Ascending aorta (tissue), 2 donors: Measurements from ENCODE around the gene BMX. TPM values are rescaled to one million over a fixed set of nuclear protein-coding genes. Genes with fewer than 3 reads are reported as not detected.

Experiments
- DNase-seq, 2 donors: peaks; one replicate each; pipeline ENCODE4 v3.0.0-alpha.2; 2019; ENCODE audit warnings: low spot score in 2 of 2
- H3K27ac ChIP-seq, 2 donors: fragments of 200-600 bp; sonication (generic); one replicate each; pipeline ENCODE4 v1.5.1; 2016 to 2017; ENCODE audit warnings: mild to moderate bottlenecking in 1 of 2
- H3K27me3 ChIP-seq: fragments of 200-600 bp; sonication (generic); one replicate; pipeline ENCODE4 v1.5.1; 2017
- H3K36me3 ChIP-seq, 2 donors: fragments of 200-600 bp; sonication (generic); one replicate each; pipeline ENCODE4 v1.5.1; 2016
- H3K4me1 ChIP-seq, 2 donors: fragments of 200-600 bp; sonication (generic); one replicate each; pipeline ENCODE4 v1.5.1; 2016 to 2017; ENCODE audit warnings: mild to moderate bottlenecking in 1 of 2
- H3K4me3 ChIP-seq, 2 donors: fragments of 200-600 bp; sonication (generic); one replicate each; pipeline ENCODE4 v1.5.1; 2016 to 2017; ENCODE audit warnings: mild to moderate bottlenecking in 1 of 2
- H3K9me3 ChIP-seq, 2 donors: fragments of 200-600 bp; sonication (generic); one replicate each; pipeline ENCODE4 v1.5.1; 2016
- intact Hi-C: fragments of 100-400 bp; cut with DNase I; formaldehyde crosslinking; loops from one replicate; pipeline ENCODE4 v1.15.1; 2023
- total RNA-seq: library from RNA; depleted of rRNA; stranded (reverse); fragments of >200 nt; gene quantifications from one replicate; pipeline ENCODE4 v1.1.0, GENCODE V29; 2016
- TF ChIP-seq, protein P1 (sequence below), 3 experiments: fragments of 200-600 bp in 2 of 3; fragments of 450-650 bp in 1 of 3; sonication (generic) in 2 of 3; IDR thresholded peaks; one replicate each; pipeline ENCODE4 v1.5.1; 2016 to 2019; ENCODE audit warnings: antibody characterized with exemption in 3 of 3, mild to moderate bottlenecking in 1 of 3, moderate library complexity in 1 of 3

The BMX gene
- total RNA-seq, 1 donor from 2014 or later = 1.3 TPM

DNA sequence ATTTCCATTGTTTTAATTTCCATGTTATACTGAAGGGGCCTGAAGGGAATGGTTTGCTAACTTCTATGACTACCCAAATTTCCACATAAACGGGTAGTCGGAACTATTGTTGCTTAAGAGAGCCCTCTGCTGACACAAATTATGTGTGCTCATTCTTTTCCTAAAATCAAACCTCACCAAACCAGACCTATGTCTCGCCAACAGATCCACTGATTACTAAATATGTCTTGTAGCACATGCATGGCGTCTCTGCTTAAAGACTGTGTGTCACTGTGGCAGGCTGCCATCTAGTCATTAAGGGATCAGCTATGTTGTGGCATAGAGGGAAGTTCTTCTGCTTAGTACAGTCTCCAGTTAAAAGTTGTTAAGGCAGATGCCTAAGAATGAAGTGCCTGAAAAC lies 32.6 kb upstream of the BMX start:
- no peak for DNase-seq
- Histone ChIP-seq H3K27ac (peak overlapping the region in 1 of 2 donors; percentile 29), H3K4me3 (no peak overlapping the region), H3K36me3 (no peaks in the 10 kb centered on the region), H3K4me1 (no peaks in the 10 kb centered on the region), H3K9me3 (no peaks in the 10 kb centered on the region), H3K27me3 (no peaks in the 10 kb centered on the region)
- intact Hi-C loops = loop anchor here (2.0 to 5.0 kb wide), 2 partner anchors 119 to 166 kb away; no protein-coding TSS in a partner anchor
- TF ChIP-seq, protein P1, sequence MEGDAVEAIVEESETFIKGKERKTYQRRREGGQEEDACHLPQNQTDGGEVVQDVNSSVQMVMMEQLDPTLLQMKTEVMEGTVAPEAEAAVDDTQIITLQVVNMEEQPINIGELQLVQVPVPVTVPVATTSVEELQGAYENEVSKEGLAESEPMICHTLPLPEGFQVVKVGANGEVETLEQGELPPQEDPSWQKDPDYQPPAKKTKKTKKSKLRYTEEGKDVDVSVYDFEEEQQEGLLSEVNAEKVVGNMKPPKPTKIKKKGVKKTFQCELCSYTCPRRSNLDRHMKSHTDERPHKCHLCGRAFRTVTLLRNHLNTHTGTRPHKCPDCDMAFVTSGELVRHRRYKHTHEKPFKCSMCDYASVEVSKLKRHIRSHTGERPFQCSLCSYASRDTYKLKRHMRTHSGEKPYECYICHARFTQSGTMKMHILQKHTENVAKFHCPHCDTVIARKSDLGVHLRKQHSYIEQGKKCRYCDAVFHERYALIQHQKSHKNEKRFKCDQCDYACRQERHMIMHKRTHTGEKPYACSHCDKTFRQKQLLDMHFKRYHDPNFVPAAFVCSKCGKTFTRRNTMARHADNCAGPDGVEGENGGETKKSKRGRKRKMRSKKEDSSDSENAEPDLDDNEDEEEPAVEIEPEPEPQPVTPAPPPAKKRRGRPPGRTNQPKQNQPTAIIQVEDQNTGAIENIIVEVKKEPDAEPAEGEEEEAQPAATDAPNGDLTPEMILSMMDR (IDR thresholded peaks at IDR 0.05) = peak in 2 of 3 experiments; percentile 50 to 52

DNA sequence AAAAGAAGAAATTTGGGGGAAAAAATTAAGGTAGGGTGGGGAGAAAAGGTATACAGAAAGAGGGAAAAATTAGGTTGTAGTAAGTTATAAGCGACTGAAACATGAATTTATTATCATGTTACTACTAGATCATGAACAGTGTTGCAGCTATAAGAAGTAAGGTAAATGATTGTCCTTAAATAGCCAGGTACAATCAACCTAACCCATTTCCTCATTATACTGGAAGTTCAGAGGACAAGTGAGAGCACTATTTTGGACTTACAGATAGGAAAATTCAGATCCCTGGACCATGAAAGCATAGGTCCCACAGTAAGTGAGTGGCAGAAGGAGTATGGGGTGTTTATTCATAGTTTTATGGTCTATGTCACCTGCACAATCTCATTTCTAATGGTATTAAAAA lies 31.0 kb upstream of the BMX start:
- H3K4me3 ChIP-seq = no peak overlapping the region
- H3K27ac ChIP-seq = no peak overlapping the region
- no peaks in the 10 kb centered on the region for H3K9me3 ChIP-seq
- no peaks in the 10 kb centered on the region for H3K27me3 ChIP-seq
- no peaks in the 10 kb centered on the region for H3K36me3 ChIP-seq
- DNase-seq = no peak
- TF ChIP-seq, protein P1 (IDR thresholded peaks at IDR 0.05) = no peak
- intact Hi-C loops = loop anchor here (2.0 to 5.0 kb wide), 3 partner anchors 23 to 167 kb away; partner anchors contain the start of gene PIR
- no peaks in the 10 kb centered on the region for H3K4me1 ChIP-seq

DNA sequence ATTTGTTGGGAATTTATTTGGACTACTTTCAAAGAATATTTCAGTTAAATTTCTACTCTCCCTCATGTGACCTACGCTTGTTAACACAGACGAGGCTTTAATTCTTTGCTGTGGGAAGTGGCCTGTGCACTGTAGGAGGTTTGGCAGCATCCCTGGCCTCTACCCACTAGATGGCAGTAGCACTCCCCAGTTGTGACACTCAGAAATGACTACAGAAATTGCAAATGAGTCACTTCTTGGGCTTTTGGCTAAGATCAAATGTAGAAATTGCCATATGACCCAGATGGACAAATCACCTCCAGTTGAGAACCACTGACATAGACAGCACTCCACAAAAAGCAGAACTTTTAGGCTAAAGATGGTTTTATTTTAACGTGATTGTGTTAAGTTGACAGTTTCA lies 29.6 kb upstream of the BMX start:
- Histone ChIP-seq H3K4me1 (no peaks in the 10 kb centered on the region), H3K36me3 (no peaks in the 10 kb centered on the region), H3K27ac (no peak overlapping the region), H3K9me3 (no peaks in the 10 kb centered on the region), H3K27me3 (no peaks in the 10 kb centered on the region), H3K4me3 (no peak overlapping the region)
- DNase-seq = peak in 1 of 2 donors; percentile 82
- intact Hi-C loops = loop anchor here (1.0 to 2.0 kb wide), 2 partner anchors 22 to 94 kb away; partner anchors contain the start of gene PIR
- TF ChIP-seq, protein P1 (IDR thresholded peaks at IDR 0.05) = peak; percentile 44 to 72 (median 64)

DNA sequence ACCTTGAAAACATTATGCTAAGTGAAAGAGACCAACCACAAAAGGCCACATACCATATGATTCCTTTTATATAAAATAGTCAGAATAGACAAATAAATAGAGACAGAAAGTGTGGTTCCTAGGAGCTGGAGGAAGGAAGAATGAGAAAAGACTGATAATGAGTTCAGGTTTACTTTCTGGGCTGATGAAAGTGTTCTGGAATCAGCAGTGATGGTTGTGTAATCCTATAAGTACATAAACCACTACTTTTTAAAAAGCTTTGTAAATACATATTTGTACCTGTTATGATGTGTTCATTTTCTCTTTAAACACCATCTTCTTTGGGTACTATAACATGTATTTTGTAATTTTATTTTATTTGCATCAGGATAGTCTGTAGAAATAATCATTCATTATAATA lies 28.1 kb upstream of the BMX start:
- TF ChIP-seq, protein P1 (IDR thresholded peaks at IDR 0.05) = no peak
- H3K27ac ChIP-seq = no peak overlapping the region
- no peak for DNase-seq
- no peak overlapping the region for H3K4me3 ChIP-seq
- H3K36me3 ChIP-seq = no peaks in the 10 kb centered on the region
- no peaks in the 10 kb centered on the region for H3K9me3 ChIP-seq
- intact Hi-C loops = no loop called here
- no peaks in the 10 kb centered on the region for H3K4me1 ChIP-seq
- H3K27me3 ChIP-seq = no peaks in the 10 kb centered on the region

DNA sequence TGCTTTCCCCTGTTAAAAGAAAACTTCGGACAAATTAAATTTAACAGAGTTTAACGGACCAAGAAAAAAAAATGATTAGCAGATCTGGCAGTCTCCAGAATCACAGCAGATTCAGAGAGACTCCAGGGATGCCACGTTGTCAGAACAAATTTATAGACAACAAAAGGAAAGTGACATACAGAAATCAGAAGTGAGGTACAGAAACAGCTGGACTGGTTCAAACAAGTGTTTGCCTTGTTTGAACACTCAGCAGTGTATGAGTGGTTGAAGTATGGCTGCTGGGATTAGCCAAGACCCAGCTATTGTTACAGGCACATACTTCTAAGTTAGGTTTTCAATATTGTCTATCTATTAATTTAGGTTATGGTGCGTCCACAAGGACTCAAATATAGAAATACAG lies 26.6 kb upstream of the BMX start:
- H3K27me3 ChIP-seq = no peaks in the 10 kb centered on the region
- H3K36me3 ChIP-seq = peaks cover 0 to 7% of the 10 kb centered on the region in 2 donors
- no peaks in the 10 kb centered on the region for H3K9me3 ChIP-seq
- no peak for DNase-seq
- H3K4me3 ChIP-seq = no peak overlapping the region
- intact Hi-C loops = no loop called here
- H3K4me1 ChIP-seq = no peaks in the 10 kb centered on the region
- no peak overlapping the region for H3K27ac ChIP-seq
- TF ChIP-seq, protein P1 (IDR thresholded peaks at IDR 0.05) = no peak

DNA sequence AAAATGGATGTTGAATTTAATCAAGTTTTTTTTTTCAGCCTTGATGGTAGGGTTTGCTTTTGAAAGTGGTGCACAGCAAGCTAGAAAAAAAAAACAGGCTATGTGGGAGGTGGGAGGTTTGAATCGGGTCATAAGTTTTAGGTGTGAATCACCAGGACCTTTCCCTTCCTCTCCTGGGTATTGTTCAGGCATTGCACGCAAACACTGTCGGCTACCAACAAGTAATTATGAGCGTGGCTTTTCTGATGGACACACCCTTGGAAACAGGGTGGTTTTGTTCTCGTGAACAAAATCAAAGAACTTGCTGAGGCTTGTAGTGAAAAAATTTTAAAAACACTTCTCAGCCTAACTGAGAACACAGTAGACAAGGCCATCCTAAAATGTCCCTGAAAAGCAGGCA lies 25.6 kb upstream of the BMX start:
- no peaks in the 10 kb centered on the region for H3K4me1 ChIP-seq
- no peak overlapping the region for H3K4me3 ChIP-seq
- H3K36me3 ChIP-seq = peaks cover 0 to 7% of the 10 kb centered on the region in 2 donors
- TF ChIP-seq, protein P1 (IDR thresholded peaks at IDR 0.05) = no peak
- DNase-seq = no peak
- no peak overlapping the region for H3K27ac ChIP-seq
- H3K27me3 ChIP-seq = no peaks in the 10 kb centered on the region
- intact Hi-C loops = no loop called here
- H3K9me3 ChIP-seq = no peaks in the 10 kb centered on the region
